ENCODE measurements around the gene GSTM4. TPM values are rescaled to one million over a fixed set of nuclear protein-coding genes. Genes with fewer than 3 reads are reported as not detected.

The GSTM4 gene
- total and polyA plus RNA-seq, 9 of the 15 experiments (the other 6 are each of a cell fraction or from before 2014, with no cell fraction given), result 18.8 to 53.4 (median 38.8) TPM

- TF ChIP-seq STAT5A (IDR thresholded peaks at IDR 0.05; ENCODE audit: borderline replicate concordance, low read length) (no peak), XRCC5 (IDR thresholded peaks at IDR 0.05; ENCODE audit: low read depth, low read length) (no peak), ARHGAP35 (IDR thresholded peaks at IDR 0.05; ENCODE audit: partially characterized antibody) (no peak), HIVEP1 (CRISPR knock-in tag; IDR thresholded peaks at IDR 0.05) (no peak), HCFC1 (IDR thresholded peaks at IDR 0.05; ENCODE audit: low read depth, low read length) (peak; percentile 46; the same call in 1 of the 2 replicates), ZNF830 (CRISPR knock-in tag; IDR thresholded peaks at IDR 0.05) (no peak), DLX4 (CRISPR knock-in tag; IDR thresholded peaks at IDR 0.05) (no peak), TCFL5 (CRISPR knock-in tag; conservative IDR thresholded peaks at IDR 0.05) (no peak), RBM25 (IDR thresholded peaks at IDR 0.05; ENCODE audit: low read depth, low read length, severe bottlenecking) (no peak), NFXL1 (CRISPR knock-in tag; IDR thresholded peaks at IDR 0.05) (no peak), ZBTB34 (CRISPR knock-in tag; IDR thresholded peaks at IDR 0.05) (no peak), CLOCK (CRISPR knock-in tag; IDR thresholded peaks at IDR 0.05; ENCODE audit: borderline replicate concordance) (no peak), POLR2B (IDR thresholded peaks at IDR 0.05; ENCODE audit: low read depth, partially characterized antibody) (peak; percentile 82), NFIC (IDR thresholded peaks at IDR 0.05) (peak; percentile 63), RAD21 (CRISPR knock-in tag; conservative IDR thresholded peaks at IDR 0.05 in 1 of 2, IDR thresholded peaks at IDR 0.05 in 1 of 2) (no peak), ZNF584 (CRISPR knock-in tag; IDR thresholded peaks at IDR 0.05; ENCODE audit: low read depth) (no peak), GABPB1 (CRISPR knock-in tag; IDR thresholded peaks at IDR 0.05) (peak; percentile 48; the same call in 1 of the 2 replicates), BCL6 (CRISPR knock-in tag; IDR thresholded peaks at IDR 0.05) (no peak), ZFP30 (CRISPR knock-in tag; IDR thresholded peaks at IDR 0.05; ENCODE audit: borderline replicate concordance) (no peak)
- TF ChIP-seq, protein P1, sequence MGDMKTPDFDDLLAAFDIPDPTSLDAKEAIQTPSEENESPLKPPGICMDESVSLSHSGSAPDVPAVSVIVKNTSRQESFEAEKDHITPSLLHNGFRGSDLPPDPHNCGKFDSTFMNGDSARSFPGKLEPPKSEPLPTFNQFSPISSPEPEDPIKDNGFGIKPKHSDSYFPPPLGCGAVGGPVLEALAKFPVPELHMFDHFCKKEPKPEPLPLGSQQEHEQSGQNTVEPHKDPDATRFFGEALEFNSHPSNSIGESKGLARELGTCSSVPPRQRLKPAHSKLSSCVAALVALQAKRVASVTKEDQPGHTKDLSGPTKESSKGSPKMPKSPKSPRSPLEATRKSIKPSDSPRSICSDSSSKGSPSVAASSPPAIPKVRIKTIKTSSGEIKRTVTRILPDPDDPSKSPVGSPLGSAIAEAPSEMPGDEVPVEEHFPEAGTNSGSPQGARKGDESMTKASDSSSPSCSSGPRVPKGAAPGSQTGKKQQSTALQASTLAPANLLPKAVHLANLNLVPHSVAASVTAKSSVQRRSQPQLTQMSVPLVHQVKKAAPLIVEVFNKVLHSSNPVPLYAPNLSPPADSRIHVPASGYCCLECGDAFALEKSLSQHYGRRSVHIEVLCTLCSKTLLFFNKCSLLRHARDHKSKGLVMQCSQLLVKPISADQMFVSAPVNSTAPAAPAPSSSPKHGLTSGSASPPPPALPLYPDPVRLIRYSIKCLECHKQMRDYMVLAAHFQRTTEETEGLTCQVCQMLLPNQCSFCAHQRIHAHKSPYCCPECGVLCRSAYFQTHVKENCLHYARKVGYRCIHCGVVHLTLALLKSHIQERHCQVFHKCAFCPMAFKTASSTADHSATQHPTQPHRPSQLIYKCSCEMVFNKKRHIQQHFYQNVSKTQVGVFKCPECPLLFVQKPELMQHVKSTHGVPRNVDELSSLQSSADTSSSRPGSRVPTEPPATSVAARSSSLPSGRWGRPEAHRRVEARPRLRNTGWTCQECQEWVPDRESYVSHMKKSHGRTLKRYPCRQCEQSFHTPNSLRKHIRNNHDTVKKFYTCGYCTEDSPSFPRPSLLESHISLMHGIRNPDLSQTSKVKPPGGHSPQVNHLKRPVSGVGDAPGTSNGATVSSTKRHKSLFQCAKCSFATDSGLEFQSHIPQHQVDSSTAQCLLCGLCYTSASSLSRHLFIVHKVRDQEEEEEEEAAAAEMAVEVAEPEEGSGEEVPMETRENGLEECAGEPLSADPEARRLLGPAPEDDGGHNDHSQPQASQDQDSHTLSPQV (IDR thresholded peaks at IDR 0.05), result peak; percentile 77
Measured at GRCh38 chr1:109619576-109620400, 36.1 kb upstream of the GSTM4 start, which contains the start of the genes AMPD2 and GNAT2 (continued).

All from K562 (cell line).